Left lung (tissue), 10 donors: ENCODE data around the gene EEPD1. TPM values are rescaled to one million over a fixed set of nuclear protein-coding genes. Genes with fewer than 3 reads are reported as not detected.

ENCODE experiments used
- ATAC-seq: fragments of 200-7000 bp; cut with Tn5 transposase; one replicate; pipeline ENCODE4 v1.9.1; 2020; ENCODE audit warnings: moderate library complexity
- DNase-seq, 4 donors: peaks; one replicate each; pipeline ENCODE4 v3.0.0-alpha.2; 2013 to 2020
- H3K27ac ChIP-seq, 2 donors: fragments of 200-600 bp; sonication (generic) in 1 of 2; one replicate each; pipeline versions ENCODE4 v1.5.0 to v1.8.0; 2020 to 2021
- H3K27me3 ChIP-seq, 2 donors: fragments of 200-600 bp; sonication (generic) in 1 of 2; one replicate each; pipeline versions ENCODE4 v1.5.0 to v1.8.0; 2020 to 2021
- H3K36me3 ChIP-seq, 2 donors: fragments of 200-600 bp; sonication (generic) in 1 of 2; one replicate each; pipeline versions ENCODE4 v1.5.0 to v1.8.0; 2020 to 2021
- H3K4me1 ChIP-seq, 2 donors: fragments of 200-600 bp; one replicate each; pipeline ENCODE4 v1.8.0; 2021
- H3K4me3 ChIP-seq, 2 donors: fragments of 200-600 bp; sonication (generic) in 1 of 2; one replicate each; pipeline versions ENCODE4 v1.5.0 to v1.8.0; 2020 to 2021; ENCODE audit warnings: mild to moderate bottlenecking in 1 of 2
- H3K9me3 ChIP-seq, 2 donors: fragments of 200-600 bp; sonication (generic) in 1 of 2; one replicate each; pipeline versions ENCODE4 v1.5.0 to v1.8.0; 2020 to 2021
- intact Hi-C, 2 donors: fragments of 100-400 bp; cut with DNase I; formaldehyde crosslinking; loops; one replicate each; pipeline versions ENCODE4 v1.11.2 to v1.14.2; 2022
- polyA plus RNA-seq, 6 donors: library from polyadenylated mRNA; unstranded; fragments of 120-200 nt; gene quantifications; one replicate each; pipeline ENCODE4 v1.2.1, GENCODE V29; 2013; ENCODE audit not compliant: insufficient read length in 6 of 6
- total RNA-seq, 2 donors: library from RNA; stranded (reverse); fragmentation: NEBNext Ultra II Directional; extraction: Animal tissue kit (Norgen Biotek cat#: 25700); gene quantifications; one replicate each; pipeline ENCODE4 v1.2.1, GENCODE V29; 2021
- TF ChIP-seq, protein P1 (sequence below), 2 donors: fragments of 200-600 bp; sonication (generic) in 1 of 2; IDR thresholded peaks; one replicate each; pipeline versions ENCODE4 v1.5.0 to v1.8.0; 2021; ENCODE audit warnings: antibody characterized with exemption in 2 of 2
- donor health status: DM: no; HTN: yes; CAD: no.
- donor health status: DM: no; HTN: no; CAD: no.

Gene EEPD1
- total and polyA plus RNA-seq, 8 donors = 7.8 to 22.8 (median 19.0) TPM

DNA sequence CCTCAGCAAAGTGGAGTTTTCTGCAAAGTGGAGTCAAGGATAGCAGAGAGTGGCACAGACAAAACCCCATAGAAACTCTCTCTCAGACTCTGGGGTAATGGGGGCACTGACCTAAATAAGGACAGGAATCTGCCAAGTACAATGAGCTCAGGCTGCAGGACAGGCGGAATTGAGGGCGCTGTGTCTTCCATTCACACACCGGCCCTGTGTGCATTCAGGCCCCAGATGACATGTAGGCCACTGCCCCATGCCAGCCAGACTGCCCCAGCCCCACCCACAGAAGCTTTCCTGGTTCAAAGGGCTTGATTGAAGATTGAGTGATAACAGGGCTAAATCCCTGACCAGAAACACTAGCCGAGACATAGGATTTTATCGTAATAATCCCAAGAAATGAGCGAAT, 52.7 kb downstream of the EEPD1 start:
- DNase-seq (no peak), ATAC-seq (no peak)
- TF ChIP-seq, protein P1, sequence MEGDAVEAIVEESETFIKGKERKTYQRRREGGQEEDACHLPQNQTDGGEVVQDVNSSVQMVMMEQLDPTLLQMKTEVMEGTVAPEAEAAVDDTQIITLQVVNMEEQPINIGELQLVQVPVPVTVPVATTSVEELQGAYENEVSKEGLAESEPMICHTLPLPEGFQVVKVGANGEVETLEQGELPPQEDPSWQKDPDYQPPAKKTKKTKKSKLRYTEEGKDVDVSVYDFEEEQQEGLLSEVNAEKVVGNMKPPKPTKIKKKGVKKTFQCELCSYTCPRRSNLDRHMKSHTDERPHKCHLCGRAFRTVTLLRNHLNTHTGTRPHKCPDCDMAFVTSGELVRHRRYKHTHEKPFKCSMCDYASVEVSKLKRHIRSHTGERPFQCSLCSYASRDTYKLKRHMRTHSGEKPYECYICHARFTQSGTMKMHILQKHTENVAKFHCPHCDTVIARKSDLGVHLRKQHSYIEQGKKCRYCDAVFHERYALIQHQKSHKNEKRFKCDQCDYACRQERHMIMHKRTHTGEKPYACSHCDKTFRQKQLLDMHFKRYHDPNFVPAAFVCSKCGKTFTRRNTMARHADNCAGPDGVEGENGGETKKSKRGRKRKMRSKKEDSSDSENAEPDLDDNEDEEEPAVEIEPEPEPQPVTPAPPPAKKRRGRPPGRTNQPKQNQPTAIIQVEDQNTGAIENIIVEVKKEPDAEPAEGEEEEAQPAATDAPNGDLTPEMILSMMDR (IDR thresholded peaks at IDR 0.05) = no peak
- peaks cover 21 to 43% of the 10 kb centered on the region in 2 donors for H3K4me1 ChIP-seq
- H3K27me3 ChIP-seq = no peaks in the 10 kb centered on the region
- intact Hi-C loops = no loop called here
- no peak overlapping the region for H3K27ac ChIP-seq
- H3K36me3 ChIP-seq = no peaks in the 10 kb centered on the region
- H3K4me3 ChIP-seq = no peak overlapping the region
- no peaks in the 10 kb centered on the region for H3K9me3 ChIP-seq

GRCh38 chr7:36207451-36208291, 54.6 kb downstream of the EEPD1 start:
- Histone ChIP-seq H3K4me3 (no peak overlapping the region), H3K4me1 (peaks cover 21 to 42% of the 10 kb centered on the region in 2 donors), H3K27ac (peak overlapping the region; percentile 60 to 71), H3K36me3 (no peaks in the 10 kb centered on the region), H3K27me3 (no peaks in the 10 kb centered on the region), H3K9me3 (no peaks in the 10 kb centered on the region)
- ATAC-seq = peak; percentile 84
- DNase-seq = peak in 2 of 4 donors; percentile 74 to 83
- intact Hi-C loops = no loop called here
- TF ChIP-seq, protein P1 (IDR thresholded peaks at IDR 0.05) = peak in 1 of 2 donors; percentile 40

- TF ChIP-seq, protein P1 (IDR thresholded peaks at IDR 0.05) = no peak
- no peak for DNase-seq
- ATAC-seq = peak; percentile 27
- Histone ChIP-seq H3K4me1 (peaks cover 17 to 34% of the 10 kb centered on the region in 2 donors), H3K9me3 (no peaks in the 10 kb centered on the region), H3K27me3 (no peaks in the 10 kb centered on the region), H3K36me3 (no peaks in the 10 kb centered on the region), H3K27ac (peak overlapping the region; percentile 60 to 71), H3K4me3 (no peak overlapping the region)
- intact Hi-C loops = no loop called here
Observed at GRCh38 chr7:36208426-36208825, 55.4 kb downstream of the EEPD1 start.

- no peak overlapping the region for H3K4me3 ChIP-seq
- DNase-seq = no peak
- H3K27ac ChIP-seq = peak overlapping the region in 1 of 2 donors; percentile 60
- peaks cover 16 to 34% of the 10 kb centered on the region in 2 donors for H3K4me1 ChIP-seq
- no peaks in the 10 kb centered on the region for H3K9me3 ChIP-seq
- intact Hi-C loops = no loop called here
- TF ChIP-seq, protein P1 (IDR thresholded peaks at IDR 0.05) = no peak
- no peak for ATAC-seq
- H3K27me3 ChIP-seq = no peaks in the 10 kb centered on the region
- H3K36me3 ChIP-seq = no peaks in the 10 kb centered on the region
Observed at GRCh38 chr7:36208997-36209813, 56.2 kb downstream of the EEPD1 start.

DNA sequence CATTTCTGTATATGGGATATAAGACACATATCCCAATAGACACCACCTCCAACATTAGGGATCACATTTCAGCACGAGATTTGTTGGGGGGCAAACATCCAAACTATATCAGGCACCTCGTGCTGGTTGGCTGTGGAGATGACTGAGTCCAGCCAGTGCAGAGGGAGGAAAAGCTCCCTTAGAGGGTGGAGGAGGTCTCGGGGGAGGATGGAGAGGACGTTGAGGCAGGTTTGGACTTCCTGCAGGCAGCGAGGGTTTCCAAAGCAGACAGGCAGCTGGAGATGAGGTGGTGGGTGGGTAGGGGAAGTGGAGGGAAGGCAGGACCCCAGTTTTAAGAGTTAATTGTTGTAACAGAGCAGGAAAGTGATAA, 56.7 kb downstream of the EEPD1 start:
- intact Hi-C loops = no loop called here

More for the DNA sequence above, 56.7 kb downstream of the EEPD1 start:
- no peaks in the 10 kb centered on the region for H3K27me3 ChIP-seq
- DNase-seq (no peak), ATAC-seq (no peak)
- no peak overlapping the region for H3K4me3 ChIP-seq
- no peaks in the 10 kb centered on the region for H3K36me3 ChIP-seq
- TF ChIP-seq, protein P1 (IDR thresholded peaks at IDR 0.05) = no peak
- H3K27ac ChIP-seq = no peak overlapping the region
- H3K4me1 ChIP-seq = peaks cover 16 to 34% of the 10 kb centered on the region in 2 donors
- H3K9me3 ChIP-seq = no peaks in the 10 kb centered on the region
